Psoas muscle (tissue), 8 donors: ENCODE measurements around the gene BST1. TPM values are rescaled to one million over a fixed set of nuclear protein-coding genes. Genes with fewer than 3 reads are reported as not detected.

Source experiments
- ATAC-seq, 4 donors: fragments of 200-7000 bp; cut with Tn5 transposase; one replicate each; pipeline ENCODE4 v1.9.1; 2020; ENCODE audit warnings: moderate library complexity in 3 of 4, mild to moderate bottlenecking in 2 of 4
- DNase-seq, 2 donors: peaks; one replicate each; pipeline ENCODE4 v3.0.0-alpha.2; 2020
- H3K27ac ChIP-seq: fragments of 200-600 bp; one replicate; pipeline ENCODE4 v1.8.0; 2022
- H3K27me3 ChIP-seq, 3 donors: fragments of 200-600 bp in 1 of 3; one replicate each; pipeline versions ENCODE4 v1.6.1 to v1.8.0; 2013 to 2022; ENCODE audit warnings: low read length in 2 of 3, mild to moderate bottlenecking in 2 of 3, moderate library complexity in 1 of 3; ENCODE audit not compliant: insufficient read depth in 3 of 3
- H3K36me3 ChIP-seq, 2 donors: fragments of 200-600 bp in 1 of 2; one replicate each; pipeline versions ENCODE4 v1.6.1 to v1.8.0; 2013 to 2022; ENCODE audit warnings: low read depth in 1 of 2, mild to moderate bottlenecking in 1 of 2, moderate library complexity in 1 of 2; ENCODE audit not compliant: insufficient read depth in 1 of 2
- H3K4me1 ChIP-seq: fragments of 200-600 bp; one replicate; pipeline ENCODE4 v1.8.0; 2022
- H3K4me3 ChIP-seq: fragments of 200-600 bp; one replicate; pipeline ENCODE4 v1.8.0; 2022; ENCODE audit warnings: mild to moderate bottlenecking
- H3K9me3 ChIP-seq: fragments of 200-600 bp; one replicate; pipeline ENCODE4 v1.8.0; 2022
- WGBS, 3 donors: extraction: QIAGEN DNeasy Blood & Tissue Kit; methylation state at CpG; one replicate each; pipeline versions ENCODE4 v1.1.6 to v1.1.7; 2013; 5-methylcytosine and 5-hydroxymethylcytosine counted together
- intact Hi-C, 2 donors: fragments of 100-400 bp; cut with DNase I; formaldehyde crosslinking; loops; one replicate each; pipeline versions ENCODE4 v1.11.0 to v1.14.2; 2022
- polyA plus RNA-seq, 3 donors: library from polyadenylated mRNA; stranded (reverse); fragments of 200-250 nt; gene quantifications; one replicate each; pipeline ENCODE4 v1.2.3, GENCODE V29; 2013
- total RNA-seq, 4 donors: library from RNA; stranded (reverse); fragmentation: NEBNext Ultra II Directional in 2 of 4; extraction: Animal tissue kit (Norgen Biotek cat#: 25700) in 2 of 4; gene quantifications; one replicate each; pipeline versions ENCODE4 v1.2.1 to v1.2.4, GENCODE V29; 2021 to 2023
- TF ChIP-seq, protein P1 (sequence below): fragments of 200-600 bp; IDR thresholded peaks from one replicate; pipeline ENCODE4 v1.8.0; 2022; ENCODE audit warnings: antibody characterized with exemption
- donor health status: healthy with polysubstance abuse.
- donor health status: DM: no; HTN: no; CAD: no; lungs with moderate emphysema.
- donor health status: Bipolar disorder and iron deficiency.
- donor health status: healthy.
- donor health status: DM: yes; HTN: yes; CAD: no.
- donor health status: DM: no; HTN: no; CAD: no.
- donor health status: DM: no; HTN: no; CAD: no.
- donor health status: DM: yes; HTN: yes; CAD: no.

The BST1 gene
- total and polyA plus RNA-seq, 7 donors, result 0.98 to 2.1 (median 1.3) TPM

DNA sequence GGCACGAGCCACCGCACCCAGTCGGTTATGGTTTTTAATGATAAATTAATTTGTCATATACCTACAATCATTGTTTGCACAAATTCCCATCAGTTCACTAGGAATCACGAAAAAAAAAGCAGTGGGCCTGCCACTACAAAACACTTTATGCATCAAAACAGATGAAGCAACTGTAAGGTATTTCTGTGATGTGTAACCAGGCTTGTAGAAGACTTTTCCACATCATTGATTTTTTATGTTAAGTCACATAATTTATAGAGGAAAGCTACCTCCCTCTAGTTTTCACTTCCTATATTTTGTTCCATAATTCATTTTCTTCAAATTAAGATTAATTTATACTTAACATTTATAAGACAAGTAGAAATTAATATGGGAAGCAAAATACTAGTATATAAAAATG, 27.9 kb upstream of the BST1 start:
- TF ChIP-seq, protein P1, sequence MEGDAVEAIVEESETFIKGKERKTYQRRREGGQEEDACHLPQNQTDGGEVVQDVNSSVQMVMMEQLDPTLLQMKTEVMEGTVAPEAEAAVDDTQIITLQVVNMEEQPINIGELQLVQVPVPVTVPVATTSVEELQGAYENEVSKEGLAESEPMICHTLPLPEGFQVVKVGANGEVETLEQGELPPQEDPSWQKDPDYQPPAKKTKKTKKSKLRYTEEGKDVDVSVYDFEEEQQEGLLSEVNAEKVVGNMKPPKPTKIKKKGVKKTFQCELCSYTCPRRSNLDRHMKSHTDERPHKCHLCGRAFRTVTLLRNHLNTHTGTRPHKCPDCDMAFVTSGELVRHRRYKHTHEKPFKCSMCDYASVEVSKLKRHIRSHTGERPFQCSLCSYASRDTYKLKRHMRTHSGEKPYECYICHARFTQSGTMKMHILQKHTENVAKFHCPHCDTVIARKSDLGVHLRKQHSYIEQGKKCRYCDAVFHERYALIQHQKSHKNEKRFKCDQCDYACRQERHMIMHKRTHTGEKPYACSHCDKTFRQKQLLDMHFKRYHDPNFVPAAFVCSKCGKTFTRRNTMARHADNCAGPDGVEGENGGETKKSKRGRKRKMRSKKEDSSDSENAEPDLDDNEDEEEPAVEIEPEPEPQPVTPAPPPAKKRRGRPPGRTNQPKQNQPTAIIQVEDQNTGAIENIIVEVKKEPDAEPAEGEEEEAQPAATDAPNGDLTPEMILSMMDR, result no peak
- 94 to 96% (median 94%) methylated on average over 4 of the region's 4 CpGs for WGBS, 3 donors
- DNase-seq (no peak), ATAC-seq (no peak)
- no peak overlapping the region for H3K4me3 ChIP-seq
- H3K4me1 ChIP-seq, result no peaks in the 10 kb centered on the region
- no peaks in the 10 kb centered on the region for H3K36me3 ChIP-seq
- H3K27me3 ChIP-seq, result no peaks in the 10 kb centered on the region
- intact Hi-C loops, result no loop called here
- no peak overlapping the region for H3K27ac ChIP-seq
- no peaks in the 10 kb centered on the region for H3K9me3 ChIP-seq

DNA sequence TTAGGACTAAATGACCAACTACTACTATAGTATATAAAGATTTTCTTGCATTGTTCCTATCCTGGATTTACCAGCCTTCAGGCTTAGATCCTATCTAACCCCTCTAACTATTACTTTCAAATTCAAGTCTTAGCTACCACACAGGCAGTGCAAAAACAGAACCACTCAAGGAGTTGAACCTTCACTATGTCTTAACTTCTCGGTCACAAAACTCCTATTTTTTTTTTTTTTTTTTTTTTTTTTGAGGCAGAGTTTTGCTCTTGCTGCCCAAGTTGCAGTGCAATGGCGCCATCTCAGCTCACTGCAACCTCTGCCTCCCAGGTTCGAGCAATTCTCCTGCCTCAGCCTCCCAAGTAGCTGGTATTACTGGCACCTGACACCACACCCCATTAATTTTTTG, 27.5 kb upstream of the BST1 start:
- TF ChIP-seq, protein P1, result no peak
- H3K9me3 ChIP-seq, result no peaks in the 10 kb centered on the region
- no peak overlapping the region for H3K27ac ChIP-seq
- H3K27me3 ChIP-seq, result no peaks in the 10 kb centered on the region
- H3K4me3 ChIP-seq, result no peak overlapping the region
- H3K36me3 ChIP-seq, result no peaks in the 10 kb centered on the region
- no peak for ATAC-seq
- intact Hi-C loops, result no loop called here
- DNase-seq, result no peak
- no peaks in the 10 kb centered on the region for H3K4me1 ChIP-seq
- 85 to 94% (median 92%) methylated on average over 3 of the region's 3 CpGs for WGBS, 3 donors

DNA sequence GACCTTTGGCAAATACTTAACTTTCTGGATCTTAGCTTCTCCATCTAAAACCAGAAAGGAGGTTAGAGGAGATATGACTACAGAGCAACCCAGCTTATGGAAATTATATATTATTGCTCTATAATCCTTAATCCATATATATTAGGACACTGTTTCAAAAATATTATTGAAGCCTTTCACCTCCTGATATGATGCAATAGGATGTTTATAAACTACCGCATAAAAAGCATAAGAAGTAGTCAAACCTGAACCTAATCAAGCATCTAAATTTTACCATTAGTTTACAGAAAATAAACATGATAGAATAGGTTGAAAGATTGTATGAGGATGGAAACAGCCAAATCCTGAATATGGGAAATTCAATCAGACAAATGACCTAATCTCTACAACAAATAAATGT, 26.8 kb upstream of the BST1 start:
- no peak for DNase-seq
- Histone ChIP-seq H3K9me3 (no peaks in the 10 kb centered on the region), H3K27me3 (no peaks in the 10 kb centered on the region), H3K4me3 (no peak overlapping the region), H3K27ac (no peak overlapping the region), H3K4me1 (peaks cover 5% of the 10 kb centered on the region), H3K36me3 (no peaks in the 10 kb centered on the region)
- no peak for ATAC-seq
- intact Hi-C loops, result no loop called here
- TF ChIP-seq, protein P1, result no peak
- 97 to 100% (median 98%) methylated on average over 1 of the region's 1 CpG for WGBS, 3 donors

DNA sequence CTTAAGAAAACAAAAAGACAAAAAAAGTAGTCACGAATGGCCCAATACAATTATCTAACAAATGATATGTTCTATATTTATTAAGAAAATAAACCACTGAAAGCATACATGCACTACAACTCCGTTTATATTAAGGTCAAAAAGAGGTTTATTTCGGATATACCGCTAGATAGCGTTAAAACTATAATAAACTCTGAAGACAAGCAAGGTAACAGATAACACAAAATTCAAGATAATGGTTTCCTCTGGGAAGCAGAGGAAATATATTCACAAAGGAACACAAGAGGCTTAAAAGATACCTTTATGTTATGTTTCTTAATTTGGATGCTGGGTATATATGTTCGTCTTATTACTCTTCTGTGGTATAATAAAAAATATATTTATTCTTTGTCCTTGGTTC, 26.0 kb upstream of the BST1 start:
- WGBS, 3 donors, result 96 to 97% (median 96%) methylated on average over 6 of the region's 6 CpGs
- ATAC-seq, result no peak
- intact Hi-C loops, result no loop called here

DNA sequence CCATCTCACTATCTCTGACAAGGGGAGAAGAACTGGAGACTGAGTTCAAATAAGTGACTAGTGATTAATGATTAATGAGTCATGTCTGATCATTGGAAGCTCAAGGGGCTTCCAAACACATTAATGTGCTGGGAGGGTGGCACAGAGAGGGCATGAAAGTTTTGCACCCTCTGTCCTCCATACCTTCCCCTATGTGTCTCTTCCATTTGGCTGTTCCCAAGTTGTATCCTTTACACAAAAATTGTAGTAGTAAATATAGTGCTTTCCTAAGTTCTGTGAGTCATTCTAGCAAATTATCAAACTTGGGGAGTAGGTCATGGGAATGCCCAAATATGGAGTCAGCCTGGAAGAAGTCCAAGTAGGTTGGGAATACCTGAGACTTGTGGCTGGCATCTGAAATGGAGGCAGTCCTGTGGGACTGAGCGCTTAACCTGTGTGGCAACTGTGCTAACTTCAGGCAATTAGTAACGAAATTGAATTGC, 25.3 kb upstream of the BST1 start:
- 93 to 96% (median 93%) methylated on average over 2 of the region's 2 CpGs for WGBS, 3 donors
- H3K4me3 ChIP-seq, result no peak overlapping the region
- no peaks in the 10 kb centered on the region for H3K36me3 ChIP-seq
- no peaks in the 10 kb centered on the region for H3K9me3 ChIP-seq
- TF ChIP-seq, protein P1, result no peak
- ATAC-seq (no peak), DNase-seq (no peak)
- H3K27ac ChIP-seq, result no peak overlapping the region
- H3K27me3 ChIP-seq, result no peaks in the 10 kb centered on the region
- H3K4me1 ChIP-seq, result peaks cover 9% of the 10 kb centered on the region
- intact Hi-C loops, result no loop called here

More for the DNA sequence above, 26.0 kb upstream of the BST1 start:
- no peak overlapping the region for H3K27ac ChIP-seq
- no peak overlapping the region for H3K4me3 ChIP-seq
- TF ChIP-seq, protein P1, result no peak
- H3K4me1 ChIP-seq, result peaks cover 7% of the 10 kb centered on the region
- DNase-seq, result no peak
- no peaks in the 10 kb centered on the region for H3K36me3 ChIP-seq
- no peaks in the 10 kb centered on the region for H3K9me3 ChIP-seq
- no peaks in the 10 kb centered on the region for H3K27me3 ChIP-seq
